Measurements from ENCODE around the gene STK17B. TPM values are rescaled to one million over a fixed set of nuclear protein-coding genes. Genes with fewer than 3 reads are reported as not detected.
A peak's percentile ranks its signal among the peaks of the same experiment; 100 is the strongest.

Gene STK17B
- total RNA-seq, 1 donor from 2014 or later, result 66.9 TPM

- H3K4me3 ChIP-seq, result no peak overlapping the region
- peak overlapping the region; percentile 51 for H3K27ac ChIP-seq
- intact Hi-C loops (cut with DNase I), result no loop called here
- DNase-seq, result no peak
- no peak for TF ChIP-seq CTCF (IDR thresholded peaks at IDR 0.05)
- no peaks in the 10 kb centered on the region for H3K9me3 ChIP-seq
- no peaks in the 10 kb centered on the region for H3K27me3 ChIP-seq
- no peaks in the 10 kb centered on the region for H3K36me3 ChIP-seq
- ATAC-seq, result no peak
- peaks cover 14% of the 10 kb centered on the region for H3K4me1 ChIP-seq
Observed at GRCh38 chr2:196183528-196184231, 12.3 kb upstream of the STK17B start.

- ATAC-seq (no peak), DNase-seq (no peak)
- Histone ChIP-seq H3K4me3 (no peak overlapping the region), H3K4me1 (peaks cover 14% of the 10 kb centered on the region), H3K36me3 (no peaks in the 10 kb centered on the region), H3K27ac (peak overlapping the region; percentile 60), H3K27me3 (no peaks in the 10 kb centered on the region), H3K9me3 (no peaks in the 10 kb centered on the region)
- intact Hi-C loops (cut with DNase I), result no loop called here
- TF ChIP-seq CTCF (IDR thresholded peaks at IDR 0.05), result no peak
Observed at GRCh38 chr2:196183172-196183473, 11.7 kb upstream of the STK17B start.

- peak overlapping the region; percentile 60 for H3K27ac ChIP-seq
- TF ChIP-seq CTCF (IDR thresholded peaks at IDR 0.05), result no peak
- intact Hi-C loops (cut with DNase I), result no loop called here
- DNase-seq, result no peak
- ATAC-seq, result no peak
- peaks cover 14% of the 10 kb centered on the region for H3K4me1 ChIP-seq
- H3K9me3 ChIP-seq, result no peaks in the 10 kb centered on the region
- H3K4me3 ChIP-seq, result no peak overlapping the region
- no peaks in the 10 kb centered on the region for H3K36me3 ChIP-seq
- no peaks in the 10 kb centered on the region for H3K27me3 ChIP-seq
Observed at GRCh38 chr2:196182439-196183171, 11.2 kb upstream of the STK17B start.

- TF ChIP-seq CTCF (IDR thresholded peaks at IDR 0.05), result no peak
- Histone ChIP-seq H3K27me3 (no peaks in the 10 kb centered on the region), H3K9me3 (no peaks in the 10 kb centered on the region), H3K4me1 (peaks cover 14% of the 10 kb centered on the region), H3K27ac (no peak overlapping the region), H3K36me3 (no peaks in the 10 kb centered on the region), H3K4me3 (no peak overlapping the region)
- DNase-seq (no peak), ATAC-seq (no peak)
- intact Hi-C loops (cut with DNase I), result no loop called here
Observed at GRCh38 chr2:196181484-196181883, 10.1 kb upstream of the STK17B start.

GRCh38 chr2:196177124-196177523 lies 5.7 kb upstream of the STK17B start:
- H3K27ac ChIP-seq, result no peak overlapping the region
- no peak for ATAC-seq
- H3K36me3 ChIP-seq, result no peaks in the 10 kb centered on the region
- peaks cover 5% of the 10 kb centered on the region for H3K4me1 ChIP-seq
- TF ChIP-seq CTCF (IDR thresholded peaks at IDR 0.05), result no peak
- intact Hi-C loops (cut with DNase I), result no loop called here
- H3K4me3 ChIP-seq, result no peak overlapping the region
- no peaks in the 10 kb centered on the region for H3K9me3 ChIP-seq
- no peak for DNase-seq
- no peaks in the 10 kb centered on the region for H3K27me3 ChIP-seq
